Upper lobe of right lung (tissue), 1 donor: ENCODE measurements around the gene FRY. TPM values are rescaled to one million over a fixed set of nuclear protein-coding genes. Genes with fewer than 3 reads are reported as not detected.

Source experiments
- ATAC-seq: fragments of 200-7000 bp; cut with Tn5 transposase; one replicate; pipeline ENCODE4 v1.9.1; 2020; ENCODE audit warnings: mild to moderate bottlenecking, moderate library complexity
- DNase-seq: peaks from one replicate; pipeline ENCODE4 v3.0.0-alpha.2; 2020
- H3K27ac ChIP-seq: fragments of 200-600 bp; one replicate; pipeline ENCODE4 v1.8.0; 2022
- H3K27me3 ChIP-seq: fragments of 200-600 bp; one replicate; pipeline ENCODE4 v1.8.0; 2022; ENCODE audit warnings: mild to moderate bottlenecking
- H3K36me3 ChIP-seq: fragments of 200-600 bp; one replicate; pipeline ENCODE4 v1.8.0; 2022
- H3K4me1 ChIP-seq: fragments of 200-600 bp; one replicate; pipeline ENCODE4 v1.8.0; 2022
- H3K4me3 ChIP-seq: fragments of 200-600 bp; one replicate; pipeline ENCODE4 v1.8.0; 2022; ENCODE audit warnings: mild to moderate bottlenecking
- H3K9me3 ChIP-seq: fragments of 200-600 bp; one replicate; pipeline ENCODE4 v1.8.0; 2022
- CTCF ChIP-seq: fragments of 200-600 bp; IDR thresholded peaks from one replicate; pipeline ENCODE4 v1.8.0; 2022; ENCODE audit warnings: antibody characterized with exemption
- intact Hi-C: fragments of 100-400 bp; cut with DNase I; formaldehyde crosslinking; loops from one replicate; pipeline ENCODE4 v1.11.0; 2022
- total RNA-seq: library from RNA; stranded (reverse); fragmentation: NEBNext Ultra II Directional; extraction: Animal tissue kit (Norgen Biotek cat#: 25700); gene quantifications from one replicate; pipeline ENCODE4 v1.2.1, GENCODE V29; 2021
- donor health status: DM: no; HTN: yes; CAD: no; lungs with severe emphysema.

Gene FRY
- total RNA-seq, 1 donor from 2014 or later, result 76.6 TPM

GRCh38 chr13:32309312-32310133, 277.9 kb downstream of the FRY start:
- Histone ChIP-seq H3K4me1 (peaks cover 8% of the 10 kb centered on the region), H3K4me3 (peak overlapping the region; percentile 38), H3K36me3 (no peaks in the 10 kb centered on the region), H3K27ac (peak overlapping the region; percentile 47), H3K27me3 (no peaks in the 10 kb centered on the region), H3K9me3 (no peaks in the 10 kb centered on the region)
- no peak for DNase-seq
- TF ChIP-seq CTCF, result no peak
- intact Hi-C loops, result no loop called here
- ATAC-seq, result peak; percentile 80

GRCh38 chr13:32310134-32310706, 278.6 kb downstream of the FRY start:
- Histone ChIP-seq H3K4me1 (peaks cover 11% of the 10 kb centered on the region), H3K27ac (peak overlapping the region; percentile 47), H3K9me3 (no peaks in the 10 kb centered on the region), H3K36me3 (no peaks in the 10 kb centered on the region), H3K27me3 (no peaks in the 10 kb centered on the region), H3K4me3 (peak overlapping the region; percentile 38)
- DNase-seq (no peak), ATAC-seq (peak; percentile 79)
- peak; percentile 86 for TF ChIP-seq CTCF
- intact Hi-C loops, result no loop called here

- DNase-seq (no peak), ATAC-seq (no peak)
- Histone ChIP-seq H3K4me3 (no peak overlapping the region), H3K36me3 (no peaks in the 10 kb centered on the region), H3K27ac (no peak overlapping the region), H3K9me3 (no peaks in the 10 kb centered on the region), H3K4me1 (peaks cover 15% of the 10 kb centered on the region), H3K27me3 (no peaks in the 10 kb centered on the region)
- intact Hi-C loops, result no loop called here
- no peak for TF ChIP-seq CTCF
These were observed 279.8 kb downstream of the FRY start for GRCh38 chr13:32311188-32311897.

GRCh38 chr13:32314271-32315237, 283.0 kb downstream of the FRY start:
- peak; percentile 86 for DNase-seq
- Histone ChIP-seq H3K27ac (peak overlapping the region; percentile 99), H3K36me3 (no peaks in the 10 kb centered on the region), H3K9me3 (no peaks in the 10 kb centered on the region), H3K4me1 (peaks cover 14% of the 10 kb centered on the region), H3K4me3 (peak overlapping the region; percentile 88), H3K27me3 (no peaks in the 10 kb centered on the region)
- intact Hi-C loops, result no loop called here
- TF ChIP-seq CTCF, result no peak
- peak; percentile 65 for ATAC-seq
